ENCODE results near the gene UHRF1. TPM values are rescaled to one million over a fixed set of nuclear protein-coding genes. Genes with fewer than 3 reads are reported as not detected.
A peak's percentile ranks its signal among the peaks of the same experiment; 100 is the strongest.

Gene UHRF1
- polyA plus RNA-seq (2013, experiment 1 of 2), result 11.0 TPM
- polyA plus RNA-seq (2013, experiment 2 of 2), result 10.7 TPM

DNA sequence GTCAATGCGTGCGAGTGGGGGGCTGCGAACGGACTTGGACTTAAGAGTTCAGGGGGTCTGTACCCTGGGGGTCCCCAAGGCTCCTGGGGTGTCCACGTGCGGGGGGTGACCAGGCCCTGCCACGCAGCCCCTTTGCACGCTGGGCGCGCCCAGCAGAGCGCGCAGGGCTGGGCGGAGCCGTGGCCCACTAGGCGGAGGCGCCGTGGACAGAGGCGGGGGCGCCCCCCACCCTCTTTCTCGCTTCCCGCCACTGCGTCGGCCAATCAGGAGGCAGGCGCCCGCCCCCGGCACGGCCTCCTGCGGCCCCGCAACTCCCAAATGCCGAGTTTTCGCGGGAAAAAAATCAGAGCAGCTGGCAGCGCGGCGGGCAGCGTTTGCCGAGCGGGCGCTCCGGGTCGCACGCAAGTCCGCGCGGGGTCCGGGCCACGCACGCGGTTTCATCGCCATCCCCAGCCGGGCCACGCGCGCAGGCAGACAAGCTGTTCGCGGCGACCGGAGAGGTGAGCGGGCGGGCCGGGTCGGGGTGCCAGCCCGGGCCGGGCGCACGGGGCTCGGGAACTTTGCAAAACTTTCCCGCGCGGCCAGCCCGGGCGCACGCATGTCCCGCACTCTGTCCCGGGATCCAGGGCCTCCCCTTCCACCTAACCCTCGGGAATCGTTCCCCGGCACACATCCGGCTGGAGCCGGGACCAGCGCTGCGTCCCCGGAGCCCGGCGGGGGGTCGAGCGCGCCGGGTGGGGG is at the start of gene UHRF1:
UHRF1 (plus strand) TSS at position 346 of the 741 bp plus-strand sequence. CDS start 1,385 bp downstream, outside the sequence.
- Histone ChIP-seq H2BK15ac (ENCODE audit: low read depth, poor library complexity, severe bottlenecking) (peak within 1 kb of the TSS; percentile 58), H2AFZ (ENCODE audit: low read depth, low read length) (peak within 1 kb of the TSS; percentile 83), H3K9me3 (ENCODE audit: control insufficient read depth, low read length) (no peaks in the 10 kb centered on the region), H3K23ac (ENCODE audit: low read length in 2 of 2) (peak within 1 kb of the TSS in 1 of 2 experiments; percentile 72), H3K79me1 (replicated peaks; ENCODE audit: low read length, poor library complexity, severe bottlenecking) (no peaks in the 10 kb centered on the region), H3K4ac (ENCODE audit: low read depth in 1 of 2, low read length in 2 of 2) (no peak within 1 kb of the TSS), H3K36me3 (ENCODE audit: control insufficient read depth in 1 of 2, insufficient read depth in 2 of 2, low read depth in 1 of 2, low read length in 2 of 2) (peaks cover 0 to 2% of the 10 kb centered on the region in 2 experiments), H4K8ac (ENCODE audit: low read length) (peak within 1 kb of the TSS; percentile 56), H3K4me3 (ENCODE audit: insufficient read depth in 1 of 2, low read depth in 1 of 2, low read length in 2 of 2) (peak within 1 kb of the TSS; percentile 77 to 88), H3K14ac (ENCODE audit: low read length in 2 of 2) (peak within 1 kb of the TSS in 1 of 2 experiments; percentile 90), H3K4me2 (ENCODE audit: low read length, poor library complexity, severe bottlenecking) (peak within 1 kb of the TSS; percentile 99), H4K91ac (ENCODE audit: low read length) (peak within 1 kb of the TSS; percentile 57), H3K27me3 (ENCODE audit: control insufficient read depth in 1 of 2, insufficient read depth in 1 of 2, low read length in 2 of 2) (peaks cover 0 to 3% of the 10 kb centered on the region in 2 experiments), H3K27ac (ENCODE audit: low read length, poor library complexity, severe bottlenecking) (peak within 1 kb of the TSS; percentile 90), H2BK5ac (ENCODE audit: low read depth, low read length, poor library complexity, severe bottlenecking) (no peak within 1 kb of the TSS), H3K18ac (ENCODE audit: low read depth in 1 of 2, low read length in 2 of 2) (peak within 1 kb of the TSS; percentile 80 to 89), H3K9ac (ENCODE audit: low read length) (peak within 1 kb of the TSS; percentile 84), H2AK5ac (ENCODE audit: low read length, severe bottlenecking) (no peak within 1 kb of the TSS), H3K4me1 (ENCODE audit: control insufficient read depth, insufficient read depth, low read depth, low read length) (peaks cover 34% of the 10 kb centered on the region), H2BK12ac (ENCODE audit: low read length in 2 of 2) (peak within 1 kb of the TSS in 1 of 2 experiments; percentile 73), H2BK120ac (ENCODE audit: low read depth, low read length) (no peak within 1 kb of the TSS)
- no peak for DNase-seq
- 6% methylated on average over 52 of the region's 89 CpGs for WGBS

DNA sequence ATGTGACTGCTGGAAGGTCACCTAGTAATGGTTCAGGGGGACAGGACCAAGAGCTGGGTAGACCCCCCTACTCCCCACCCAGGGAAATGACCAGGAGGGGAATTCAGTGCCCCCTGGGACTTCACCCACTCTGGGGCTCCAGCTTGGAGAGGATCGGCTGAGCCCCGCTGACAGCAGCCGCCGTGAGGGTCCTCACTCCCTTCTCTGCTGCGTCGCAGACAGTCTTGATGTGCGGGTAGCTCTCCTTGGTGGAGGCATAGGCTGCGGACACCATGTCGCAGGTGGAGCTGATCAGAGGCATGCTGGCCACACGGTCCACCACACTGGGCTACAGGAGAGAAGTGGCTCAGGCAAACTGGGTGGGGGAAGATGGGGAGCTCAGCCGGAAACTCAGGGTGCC is 49.6 kb upstream of the UHRF1 start:
- Histone ChIP-seq H3K18ac (ENCODE audit: low read depth in 1 of 2, low read length in 2 of 2) (no peak overlapping the region), H4K8ac (ENCODE audit: low read length) (peak overlapping the region; percentile 61), H2BK5ac (ENCODE audit: low read depth, low read length, poor library complexity, severe bottlenecking) (no peak overlapping the region), H3K4me1 (ENCODE audit: control insufficient read depth, insufficient read depth, low read depth, low read length) (peaks cover 16% of the 10 kb centered on the region), H2BK12ac (ENCODE audit: low read length in 2 of 2) (no peak overlapping the region), H2AFZ (ENCODE audit: low read depth, low read length) (no peak overlapping the region), H3K14ac (ENCODE audit: low read length in 2 of 2) (no peak overlapping the region), H3K4me2 (ENCODE audit: low read length, poor library complexity, severe bottlenecking) (no peak overlapping the region), H2BK15ac (ENCODE audit: low read depth, poor library complexity, severe bottlenecking) (no peak overlapping the region), H3K4ac (ENCODE audit: low read depth in 1 of 2, low read length in 2 of 2) (no peak overlapping the region), H2BK120ac (ENCODE audit: low read depth, low read length) (no peak overlapping the region), H2AK5ac (ENCODE audit: low read length, severe bottlenecking) (no peak overlapping the region), H3K27me3 (ENCODE audit: control insufficient read depth in 1 of 2, insufficient read depth in 1 of 2, low read length in 2 of 2) (no peaks in the 10 kb centered on the region), H4K91ac (ENCODE audit: low read length) (no peak overlapping the region), H3K9me3 (ENCODE audit: control insufficient read depth, low read length) (no peaks in the 10 kb centered on the region), H3K9ac (ENCODE audit: low read length) (no peak overlapping the region), H3K27ac (ENCODE audit: low read length, poor library complexity, severe bottlenecking) (no peak overlapping the region), H3K4me3 (ENCODE audit: insufficient read depth in 1 of 2, low read depth in 1 of 2, low read length in 2 of 2) (no peak overlapping the region), H3K79me1 (replicated peaks; ENCODE audit: low read length, poor library complexity, severe bottlenecking) (peaks cover 28% of the 10 kb centered on the region), H3K36me3 (ENCODE audit: control insufficient read depth in 1 of 2, insufficient read depth in 2 of 2, low read depth in 1 of 2, low read length in 2 of 2) (peaks cover 74 to 80% of the 10 kb centered on the region in 2 experiments), H3K23ac (ENCODE audit: low read length in 2 of 2) (no peak overlapping the region)
- WGBS, result 97% methylated on average over 11 of the region's 11 CpGs
- DNase-seq, result no peak

DNA sequence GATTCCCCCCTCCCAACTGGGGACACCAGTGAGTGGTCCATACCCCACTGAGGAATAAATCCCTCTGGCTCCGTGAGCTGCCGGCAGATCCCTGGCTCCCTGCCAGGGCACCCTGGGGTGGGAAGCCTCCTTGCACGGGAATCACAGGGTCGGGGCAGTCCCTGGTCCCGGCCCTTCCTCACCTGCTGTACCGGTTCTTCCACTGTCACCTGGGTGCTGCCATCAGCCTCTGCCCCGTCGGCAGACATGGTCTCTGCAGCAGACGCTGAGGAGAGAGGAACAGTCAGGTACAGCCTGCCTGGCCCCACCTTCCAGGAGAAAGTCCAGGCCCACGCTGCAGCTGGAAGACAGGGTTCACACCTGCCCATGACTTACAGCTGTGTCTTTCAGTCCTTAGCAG is 48.2 kb upstream of the UHRF1 start:
- DNase-seq, result no peak
- Histone ChIP-seq H3K4me2 (ENCODE audit: low read length, poor library complexity, severe bottlenecking) (no peak overlapping the region), H3K36me3 (ENCODE audit: control insufficient read depth in 1 of 2, insufficient read depth in 2 of 2, low read depth in 1 of 2, low read length in 2 of 2) (peaks cover 67% of the 10 kb centered on the region in 2 experiments), H3K18ac (ENCODE audit: low read depth in 1 of 2, low read length in 2 of 2) (no peak overlapping the region), H3K14ac (ENCODE audit: low read length in 2 of 2) (no peak overlapping the region), H3K4me1 (ENCODE audit: control insufficient read depth, insufficient read depth, low read depth, low read length) (peaks cover 16% of the 10 kb centered on the region), H2BK15ac (ENCODE audit: low read depth, poor library complexity, severe bottlenecking) (no peak overlapping the region), H4K8ac (ENCODE audit: low read length) (no peak overlapping the region), H2BK5ac (ENCODE audit: low read depth, low read length, poor library complexity, severe bottlenecking) (no peak overlapping the region), H3K9ac (ENCODE audit: low read length) (peak overlapping the region; percentile 24), H3K79me1 (replicated peaks; ENCODE audit: low read length, poor library complexity, severe bottlenecking) (peaks cover 25% of the 10 kb centered on the region), H3K23ac (ENCODE audit: low read length in 2 of 2) (no peak overlapping the region), H3K4me3 (ENCODE audit: insufficient read depth in 1 of 2, low read depth in 1 of 2, low read length in 2 of 2) (no peak overlapping the region), H2BK120ac (ENCODE audit: low read depth, low read length) (no peak overlapping the region), H3K9me3 (ENCODE audit: control insufficient read depth, low read length) (no peaks in the 10 kb centered on the region), H3K4ac (ENCODE audit: low read depth in 1 of 2, low read length in 2 of 2) (peak overlapping the region in 1 of 2 experiments; percentile 2), H3K27ac (ENCODE audit: low read length, poor library complexity, severe bottlenecking) (no peak overlapping the region), H2AFZ (ENCODE audit: low read depth, low read length) (no peak overlapping the region), H4K91ac (ENCODE audit: low read length) (no peak overlapping the region), H2BK12ac (ENCODE audit: low read length in 2 of 2) (no peak overlapping the region), H2AK5ac (ENCODE audit: low read length, severe bottlenecking) (no peak overlapping the region), H3K27me3 (ENCODE audit: control insufficient read depth in 1 of 2, insufficient read depth in 1 of 2, low read length in 2 of 2) (no peaks in the 10 kb centered on the region)
- 96% methylated on average over 10 of the region's 10 CpGs for WGBS

DNA sequence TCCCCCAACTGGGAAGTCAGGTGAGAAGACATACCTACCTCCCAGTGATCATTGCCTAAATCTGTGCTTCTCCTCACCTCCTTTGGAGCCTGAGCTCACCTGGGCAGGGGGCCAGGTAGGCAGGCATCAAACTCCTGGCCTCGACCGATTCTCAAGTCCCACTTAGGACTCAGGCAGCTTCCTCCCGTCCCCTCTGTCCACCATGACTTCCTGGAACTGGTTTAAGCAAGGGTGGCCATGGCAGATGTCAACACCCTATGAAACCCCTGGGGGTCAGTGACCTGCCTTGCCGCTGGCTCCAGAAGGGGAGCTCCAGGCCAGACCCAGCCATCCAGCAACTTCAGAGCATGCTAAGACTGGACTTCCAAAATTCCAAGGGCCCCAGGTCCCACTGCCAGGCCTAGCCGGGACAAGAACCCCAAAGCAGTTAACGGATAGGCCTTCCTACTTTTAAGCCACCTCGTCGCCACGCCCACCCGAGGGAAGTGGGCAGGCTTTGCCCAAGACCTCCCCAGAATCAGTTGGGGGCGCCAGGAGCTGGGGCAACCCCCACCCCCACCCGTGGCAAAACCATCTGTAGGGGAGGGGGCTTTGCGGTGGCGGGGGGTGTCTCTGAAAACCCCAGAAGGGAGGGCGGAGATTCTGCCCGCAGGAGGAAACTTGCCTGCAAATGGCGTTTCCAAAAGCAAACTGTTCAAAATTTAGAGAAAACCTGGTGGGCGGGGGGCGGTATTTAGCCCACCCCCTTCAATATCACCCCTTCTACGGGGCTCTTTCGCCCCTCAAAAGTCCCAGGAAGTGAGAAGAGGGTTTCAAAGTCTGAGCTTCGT is 42.5 kb upstream of the UHRF1 start:
- WGBS, result 23% methylated on average over 10 of the region's 22 CpGs

More for the DNA sequence above, 42.5 kb upstream of the UHRF1 start:
- peak overlapping the region; percentile 58 to 72 for H3K18ac ChIP-seq (ENCODE audit: low read depth in 1 of 2, low read length in 2 of 2)
- peak overlapping the region; percentile 75 for H4K8ac ChIP-seq (ENCODE audit: low read length)
- no peaks in the 10 kb centered on the region for H3K27me3 ChIP-seq (ENCODE audit: control insufficient read depth in 1 of 2, insufficient read depth in 1 of 2, low read length in 2 of 2)
- H3K4ac ChIP-seq (ENCODE audit: low read depth in 1 of 2, low read length in 2 of 2), result peak overlapping the region; percentile 15 to 82
- peak overlapping the region; percentile 86 to 100 for H3K4me3 ChIP-seq (ENCODE audit: insufficient read depth in 1 of 2, low read depth in 1 of 2, low read length in 2 of 2)
- H3K36me3 ChIP-seq (ENCODE audit: control insufficient read depth in 1 of 2, insufficient read depth in 2 of 2, low read depth in 1 of 2, low read length in 2 of 2), result peaks cover 17 to 22% of the 10 kb centered on the region in 2 experiments
- peak overlapping the region; percentile 18 to 28 for H2BK12ac ChIP-seq (ENCODE audit: low read length in 2 of 2)
- H3K4me1 ChIP-seq (ENCODE audit: control insufficient read depth, insufficient read depth, low read depth, low read length), result peaks cover 24% of the 10 kb centered on the region
- peak overlapping the region; percentile 49 to 77 for H3K14ac ChIP-seq (ENCODE audit: low read length in 2 of 2)
- peak overlapping the region; percentile 82 for H2BK15ac ChIP-seq (ENCODE audit: low read depth, poor library complexity, severe bottlenecking)
- peak overlapping the region; percentile 47 for H2BK5ac ChIP-seq (ENCODE audit: low read depth, low read length, poor library complexity, severe bottlenecking)
- no peaks in the 10 kb centered on the region for H3K9me3 ChIP-seq (ENCODE audit: control insufficient read depth, low read length)
- no peak overlapping the region for H2AFZ ChIP-seq (ENCODE audit: low read depth, low read length)
- peak overlapping the region; percentile 88 for H2BK120ac ChIP-seq (ENCODE audit: low read depth, low read length)
- H3K4me2 ChIP-seq (ENCODE audit: low read length, poor library complexity, severe bottlenecking), result peak overlapping the region; percentile 30
- no peak overlapping the region for H4K91ac ChIP-seq (ENCODE audit: low read length)
- H3K79me1 ChIP-seq (replicated peaks; ENCODE audit: low read length, poor library complexity, severe bottlenecking), result peaks cover 3% of the 10 kb centered on the region
- H3K27ac ChIP-seq (ENCODE audit: low read length, poor library complexity, severe bottlenecking), result peak overlapping the region; percentile 79
- H2AK5ac ChIP-seq (ENCODE audit: low read length, severe bottlenecking), result peak overlapping the region; percentile 49
- DNase-seq, result peak; percentile 66
- peak overlapping the region; percentile 98 for H3K9ac ChIP-seq (ENCODE audit: low read length)
- peak overlapping the region in 1 of 2 experiments; percentile 93 for H3K23ac ChIP-seq (ENCODE audit: low read length in 2 of 2)
